Natural killer cell treated with Interleukin-12 subunit alpha and Interleukin-12 subunit beta and Interleukin-15 and Interleukin-18, amount 100 ng/mL, for 72 hours (primary cell): Measurements from ENCODE around the gene TMTC1. TPM values are rescaled to one million over a fixed set of nuclear protein-coding genes. Genes with fewer than 3 reads are reported as not detected.

Experiments
- ATAC-seq, 2 donors: fragments of 150-1000 bp; cut with Tn5 transposase in 1 of 2; sonication (Bioruptor Pico), chemical (Tn5 transposase) in 1 of 2; 2 replicates each; pipeline ENCODE4 v1.10.0; 2021
- DNase-seq: peaks from one replicate; pipeline ENCODE4 v3.0.0; 2022; ENCODE audit warnings: low spot score
- H3K27ac Mint-ChIP-seq, 2 donors: 1 replicate in 1 of 2; 2 replicates in 1 of 2; pipeline ENCODE4 v1.8.0; 2022; ENCODE audit warnings: mixed read lengths in 2 of 2, mild to moderate bottlenecking in 1 of 2, moderate library complexity in 1 of 2
- H3K27me3 Mint-ChIP-seq, 2 donors: 1 replicate in 1 of 2; 2 replicates in 1 of 2; pipeline ENCODE4 v1.8.0; 2022; ENCODE audit warnings: mixed read lengths in 2 of 2
- H3K36me3 Mint-ChIP-seq: one replicate; pipeline ENCODE4 v1.8.0; 2022; ENCODE audit warnings: mixed read lengths
- H3K4me1 Mint-ChIP-seq, 2 donors: 1 replicate in 1 of 2; 2 replicates in 1 of 2; pipeline ENCODE4 v1.8.0; 2022; ENCODE audit warnings: low read depth in 2 of 2, mixed read lengths in 2 of 2, mild to moderate bottlenecking in 1 of 2
- H3K4me3 Mint-ChIP-seq: one replicate; pipeline ENCODE4 v1.8.0; 2022; ENCODE audit warnings: mixed read lengths
- H3K9me3 Mint-ChIP-seq: 2 replicates; pipeline ENCODE4 v1.8.0; 2022; ENCODE audit warnings: mixed read lengths
- total RNA-seq, 2 donors: library from RNA; stranded (reverse); gene quantifications; one replicate each; pipeline ENCODE4 v1.2.3, GENCODE V29; 2022

TMTC1 gene
- total RNA-seq, 2 donors from 2014 or later, result not detected

- Mint-ChIP-seq H3K4me1 (no peaks in the 10 kb centered on the region), H3K27ac (no peak overlapping the region), H3K36me3 (no peaks in the 10 kb centered on the region), H3K9me3 (no peaks in the 10 kb centered on the region), H3K4me3 (no peak overlapping the region), H3K27me3 (no peaks in the 10 kb centered on the region)
- DNase-seq (no peak), ATAC-seq (no peak)
Measured at GRCh38 chr12:29703528-29703927, 80.2 kb downstream of the TMTC1 start.

DNA sequence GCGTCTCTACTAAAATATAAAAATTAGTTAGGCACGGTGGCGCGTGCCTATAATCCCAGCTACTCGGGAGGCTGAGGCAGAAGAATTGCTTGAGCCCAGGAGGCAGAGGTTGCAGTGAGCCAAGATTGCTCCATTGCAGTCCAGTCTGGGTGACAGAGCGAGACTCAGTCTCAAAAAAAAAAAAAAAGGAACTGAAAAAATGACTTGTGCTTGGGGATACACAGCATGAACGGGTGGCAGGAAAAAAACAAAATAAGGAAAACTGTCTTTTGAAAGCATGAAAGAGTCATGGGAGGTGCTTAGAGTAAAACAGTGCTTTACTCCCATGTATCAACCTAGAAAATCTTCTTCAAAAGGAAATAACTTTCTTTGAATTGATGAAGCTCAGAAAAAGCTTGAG is 80.8 kb downstream of the TMTC1 start:
- Mint-ChIP-seq H3K4me3 (no peak overlapping the region), H3K27me3 (no peaks in the 10 kb centered on the region), H3K36me3 (no peaks in the 10 kb centered on the region), H3K27ac (no peak overlapping the region), H3K9me3 (no peaks in the 10 kb centered on the region), H3K4me1 (no peaks in the 10 kb centered on the region)
- ATAC-seq (no peak), DNase-seq (no peak)

DNA sequence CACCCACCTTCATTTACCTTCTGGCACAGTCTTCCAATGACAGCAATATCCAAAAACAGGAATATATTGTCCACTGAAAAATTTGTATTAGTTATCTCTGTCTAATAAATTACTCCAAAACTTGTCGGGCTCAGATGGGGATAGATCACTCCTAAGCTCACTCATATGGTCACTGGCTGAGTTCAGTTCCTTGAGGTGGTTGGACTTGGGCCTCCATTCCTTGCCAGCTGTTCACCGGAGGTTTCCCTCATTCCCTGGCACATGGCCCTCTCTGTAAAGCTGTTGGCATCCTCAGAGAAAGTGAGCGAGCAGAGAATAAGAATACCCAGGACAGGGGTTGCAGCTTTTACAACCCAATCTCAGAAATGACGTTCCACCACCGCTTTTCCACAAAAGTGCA is 81.5 kb downstream of the TMTC1 start:
- no peaks in the 10 kb centered on the region for H3K27me3 Mint-ChIP-seq
- H3K4me1 Mint-ChIP-seq, result no peaks in the 10 kb centered on the region
- H3K36me3 Mint-ChIP-seq, result no peaks in the 10 kb centered on the region

DNA sequence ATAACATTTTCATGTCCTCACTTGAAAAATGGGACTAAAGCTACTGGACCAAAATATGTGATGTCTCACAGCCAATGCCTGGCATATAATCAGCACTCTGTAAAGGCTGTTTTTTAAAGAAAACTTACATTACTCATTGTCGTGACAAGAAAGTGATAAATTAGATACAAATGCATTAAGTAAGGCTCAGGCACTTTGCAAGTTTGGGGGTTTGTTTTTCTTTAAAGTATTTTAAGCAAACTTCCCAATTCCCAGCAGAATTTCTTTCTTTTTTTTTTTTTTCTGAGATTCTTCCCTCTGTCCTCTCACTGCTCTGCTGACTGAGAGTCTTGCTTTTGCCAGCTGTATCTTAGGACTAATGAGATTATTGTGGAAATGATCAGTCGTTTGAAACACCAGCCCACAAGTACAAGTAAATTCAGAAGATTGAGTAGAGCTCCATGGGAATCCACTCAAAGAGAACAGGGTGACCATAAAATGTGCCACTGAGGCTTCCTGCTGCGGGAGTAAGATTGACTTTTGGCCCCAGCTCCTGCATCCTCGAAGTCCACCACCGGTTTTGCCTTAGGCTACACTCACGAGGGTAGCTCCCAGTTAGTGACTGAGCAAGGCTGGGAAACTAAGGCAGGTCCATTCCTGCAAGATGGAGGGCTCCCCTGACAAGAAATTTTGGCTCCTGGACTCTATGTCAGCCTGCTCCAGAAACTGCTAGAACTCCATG is 82.8 kb downstream of the TMTC1 start:
- no peaks in the 10 kb centered on the region for H3K4me1 Mint-ChIP-seq
- H3K27ac Mint-ChIP-seq, result no peak overlapping the region
- H3K27me3 Mint-ChIP-seq, result no peaks in the 10 kb centered on the region
- no peaks in the 10 kb centered on the region for H3K36me3 Mint-ChIP-seq
- DNase-seq (no peak), ATAC-seq (no peak)
- H3K4me3 Mint-ChIP-seq, result no peak overlapping the region
- H3K9me3 Mint-ChIP-seq, result no peaks in the 10 kb centered on the region

More for the DNA sequence above, 81.5 kb downstream of the TMTC1 start:
- H3K4me3 Mint-ChIP-seq, result no peak overlapping the region
- no peak for ATAC-seq
- H3K27ac Mint-ChIP-seq, result no peak overlapping the region
- H3K9me3 Mint-ChIP-seq, result no peaks in the 10 kb centered on the region
- no peak for DNase-seq

DNA sequence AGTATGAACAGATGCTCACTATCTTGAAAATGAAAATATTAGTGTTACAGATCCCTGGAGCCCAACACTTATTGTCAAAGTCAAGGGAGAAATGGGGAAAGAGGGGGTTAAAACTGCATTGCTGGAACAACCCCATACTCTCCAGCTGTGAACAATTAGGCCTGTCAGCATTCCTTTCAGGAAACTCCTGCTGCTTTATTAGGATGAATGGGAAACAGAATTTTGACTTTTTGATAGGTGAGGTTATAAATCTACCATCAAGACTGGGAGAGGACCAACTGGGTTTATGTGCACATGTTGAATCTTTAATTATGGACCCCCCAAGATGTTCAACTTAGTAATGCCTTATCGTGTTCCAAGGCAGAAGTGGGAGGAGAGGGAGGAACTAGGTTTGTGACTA is 85.0 kb downstream of the TMTC1 start:
- Mint-ChIP-seq H3K9me3 (peaks cover 4% of the 10 kb centered on the region), H3K36me3 (no peaks in the 10 kb centered on the region), H3K27me3 (no peaks in the 10 kb centered on the region), H3K4me1 (no peaks in the 10 kb centered on the region), H3K27ac (no peak overlapping the region), H3K4me3 (no peak overlapping the region)
- no peak for ATAC-seq
- DNase-seq, result no peak

GRCh38 chr12:29695800-29696199 is 87.9 kb downstream of the TMTC1 start:
- Mint-ChIP-seq H3K4me3 (no peak overlapping the region), H3K36me3 (no peaks in the 10 kb centered on the region), H3K27ac (no peak overlapping the region), H3K9me3 (peaks cover 4% of the 10 kb centered on the region), H3K27me3 (no peaks in the 10 kb centered on the region), H3K4me1 (no peaks in the 10 kb centered on the region)
- ATAC-seq (no peak), DNase-seq (no peak)

DNA sequence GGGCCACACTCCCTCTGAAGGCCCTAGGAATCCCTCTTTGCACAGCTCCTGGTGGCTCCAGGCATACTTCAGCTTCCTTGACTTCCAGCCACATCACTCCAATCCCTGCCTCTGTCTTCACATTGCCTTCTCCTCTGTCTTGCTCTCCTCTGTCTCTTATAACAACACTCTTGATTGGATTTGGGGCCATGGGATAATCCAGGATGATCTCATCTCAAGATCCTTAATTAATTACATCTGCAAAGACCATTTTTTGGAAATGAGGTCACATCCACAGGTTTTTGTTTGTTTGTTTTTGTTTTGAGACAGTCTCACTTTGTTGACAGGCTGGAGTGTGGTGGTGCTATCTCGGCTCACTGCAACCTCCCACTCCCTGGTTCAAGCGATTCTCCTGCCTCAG is 88.7 kb downstream of the TMTC1 start:
- ATAC-seq (no peak), DNase-seq (no peak)
- Mint-ChIP-seq H3K4me3 (no peak overlapping the region), H3K36me3 (no peaks in the 10 kb centered on the region), H3K9me3 (peaks cover 4% of the 10 kb centered on the region), H3K4me1 (no peaks in the 10 kb centered on the region), H3K27me3 (peaks cover 0 to under 1% of the 10 kb centered on the region in 2 donors), H3K27ac (no peak overlapping the region)

- Mint-ChIP-seq H3K27me3 (peaks cover 2 to 7% of the 10 kb centered on the region in 2 donors), H3K27ac (no peak overlapping the region), H3K4me3 (no peak overlapping the region), H3K4me1 (no peaks in the 10 kb centered on the region), H3K36me3 (no peaks in the 10 kb centered on the region), H3K9me3 (peaks cover 6% of the 10 kb centered on the region)
- ATAC-seq (no peak), DNase-seq (no peak)
Measured at GRCh38 chr12:29694002-29694401, 89.7 kb downstream of the TMTC1 start.

GRCh38 chr12:29692237-29692636 is 91.5 kb downstream of the TMTC1 start:
- Mint-ChIP-seq H3K4me1 (no peaks in the 10 kb centered on the region), H3K27ac (no peak overlapping the region), H3K4me3 (no peak overlapping the region), H3K36me3 (no peaks in the 10 kb centered on the region), H3K9me3 (peaks cover 6% of the 10 kb centered on the region), H3K27me3 (peaks cover 2 to 7% of the 10 kb centered on the region in 2 donors)
- no peak for DNase-seq
- ATAC-seq, result no peak

DNA sequence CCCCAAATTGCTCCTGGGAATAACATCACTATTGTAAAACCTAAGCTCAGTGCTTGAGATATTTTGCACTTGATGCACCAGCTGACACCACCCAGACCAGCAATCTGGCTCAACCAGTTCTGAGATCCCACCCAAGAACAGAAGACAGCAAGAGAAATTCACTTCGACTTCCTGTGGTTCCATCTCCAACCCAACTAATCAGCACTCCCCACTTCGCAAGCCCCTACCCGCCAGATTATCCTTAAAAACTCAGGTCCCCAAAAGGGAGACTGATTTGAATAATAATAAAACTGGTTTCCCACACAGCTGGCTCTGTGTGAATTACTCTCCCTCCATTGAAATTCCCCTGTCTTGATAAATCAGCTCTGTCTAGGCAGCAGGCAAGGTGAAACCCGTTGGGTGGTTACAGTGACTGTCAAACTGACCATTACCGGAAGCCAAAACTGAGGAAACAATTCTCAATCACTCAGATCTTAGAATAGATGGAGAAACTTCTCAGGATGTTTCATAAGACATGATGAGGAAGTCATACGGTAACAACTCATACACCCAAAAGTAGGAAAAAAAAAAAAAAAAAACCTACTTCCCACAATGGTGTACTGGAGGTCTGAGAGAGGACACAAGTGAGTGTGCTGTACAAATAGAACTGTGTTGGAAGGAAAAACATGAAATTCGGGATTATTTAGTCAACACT is 92.4 kb downstream of the TMTC1 start:
- H3K4me3 Mint-ChIP-seq, result no peak overlapping the region
- H3K4me1 Mint-ChIP-seq, result no peaks in the 10 kb centered on the region

DNA sequence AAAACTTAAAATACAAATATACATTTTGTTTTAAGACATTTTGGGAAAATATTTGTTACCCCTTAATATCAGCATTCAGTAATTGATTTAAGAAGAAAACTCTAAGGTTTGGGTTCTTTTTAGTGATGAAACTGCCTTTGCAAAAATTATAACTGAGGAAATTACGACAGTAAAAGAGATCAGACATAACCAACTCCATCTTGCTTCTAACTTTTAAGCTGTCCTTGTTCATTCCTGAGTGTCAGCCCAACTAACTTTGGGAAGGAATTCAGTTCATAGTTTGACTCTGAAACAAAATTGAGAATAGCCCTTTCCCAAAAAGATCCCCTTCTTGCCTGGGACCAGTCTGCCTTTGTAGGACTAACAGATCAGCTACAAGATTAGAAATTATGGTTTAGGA is 93.0 kb downstream of the TMTC1 start:
- no peak for DNase-seq
- Mint-ChIP-seq H3K9me3 (peaks cover 6% of the 10 kb centered on the region), H3K4me1 (no peaks in the 10 kb centered on the region), H3K27me3 (peaks cover 2 to 7% of the 10 kb centered on the region in 2 donors), H3K4me3 (no peak overlapping the region), H3K27ac (no peak overlapping the region), H3K36me3 (no peaks in the 10 kb centered on the region)
- ATAC-seq, result no peak

More for the DNA sequence above, 92.4 kb downstream of the TMTC1 start:
- ATAC-seq (no peak), DNase-seq (no peak)
- H3K27ac Mint-ChIP-seq, result no peak overlapping the region
- H3K36me3 Mint-ChIP-seq, result no peaks in the 10 kb centered on the region
- H3K9me3 Mint-ChIP-seq, result peaks cover 6% of the 10 kb centered on the region
- peaks cover 2 to 7% of the 10 kb centered on the region in 2 donors for H3K27me3 Mint-ChIP-seq

- no peaks in the 10 kb centered on the region for H3K4me1 Mint-ChIP-seq
- no peak overlapping the region for H3K4me3 Mint-ChIP-seq
- H3K36me3 Mint-ChIP-seq, result no peaks in the 10 kb centered on the region
- peaks cover 2 to 7% of the 10 kb centered on the region in 2 donors for H3K27me3 Mint-ChIP-seq
- H3K27ac Mint-ChIP-seq, result no peak overlapping the region
- peaks cover 3% of the 10 kb centered on the region for H3K9me3 Mint-ChIP-seq
- DNase-seq, result no peak
- ATAC-seq, result no peak
Measured at GRCh38 chr12:29688914-29689313, 94.8 kb downstream of the TMTC1 start.

- ATAC-seq (no peak), DNase-seq (no peak)
- H3K36me3 Mint-ChIP-seq, result no peaks in the 10 kb centered on the region
- no peaks in the 10 kb centered on the region for H3K4me1 Mint-ChIP-seq
- peaks cover 4% of the 10 kb centered on the region for H3K9me3 Mint-ChIP-seq
- no peak overlapping the region for H3K4me3 Mint-ChIP-seq
- H3K27ac Mint-ChIP-seq, result no peak overlapping the region
- no peaks in the 10 kb centered on the region for H3K27me3 Mint-ChIP-seq
Measured at GRCh38 chr12:29682088-29682487, 101.7 kb downstream of the TMTC1 start.

DNA sequence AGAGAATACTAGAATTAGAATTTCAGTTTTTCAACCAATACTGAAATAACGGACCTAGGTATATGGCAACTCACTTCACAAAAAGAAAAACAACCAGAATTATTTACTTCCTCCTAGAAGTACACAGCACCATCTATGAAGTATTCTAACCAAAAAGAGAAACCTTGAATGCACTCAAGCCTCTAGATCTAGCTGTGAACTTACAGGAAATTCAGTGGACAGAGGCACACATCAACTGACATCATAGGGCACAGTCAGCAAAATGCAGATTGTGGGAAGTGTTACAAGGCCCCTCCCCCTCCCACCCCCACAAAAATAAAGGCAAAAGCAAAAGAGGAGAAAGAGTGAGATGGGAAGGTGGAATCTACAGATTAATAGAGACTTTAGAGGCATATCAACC is 102.4 kb downstream of the TMTC1 start:
- Mint-ChIP-seq H3K36me3 (no peaks in the 10 kb centered on the region), H3K4me1 (no peaks in the 10 kb centered on the region), H3K27ac (no peak overlapping the region), H3K9me3 (peaks cover 4% of the 10 kb centered on the region), H3K27me3 (no peaks in the 10 kb centered on the region), H3K4me3 (no peak overlapping the region)
- ATAC-seq, result no peak
- DNase-seq, result no peak
